PC-9 (cell line): ENCODE results near the gene ACTR5.

Experiments
- CTCF ChIP-seq: fragments of 200-600 bp; sonication (generic); conservative IDR thresholded peaks from 2 replicates; pipeline ENCODE4 v1.6.1; 2017; ENCODE audit warnings: mixed run types, antibody characterized with exemption, mild to moderate bottlenecking, moderate library complexity
- EZH2 ChIP-seq: fragments of 200-600 bp; sonication (generic); IDR thresholded peaks from 2 replicates; pipeline ENCODE4 v1.8.0; 2017; ENCODE audit warnings: antibody characterized with exemption, low read depth

GRCh38 chr20:38771621-38772020 lies 23.4 kb downstream of the ACTR5 start:
- TF ChIP-seq CTCF (no peak), EZH2 (no peak)
